Retinal pigment epithelial cell (primary cell): ENCODE results near the gene FBN1.

Experiments used
- DNase-seq: peaks from one replicate; pipeline ENCODE4 v3.0.0-alpha.2; 2010; ENCODE audit warnings: low read depth
- H3K4me3 ChIP-seq: 2 replicates; pipeline ENCODE4 v1.5.1; 2011; ENCODE audit warnings: mild to moderate bottlenecking, low read length, control low read depth, moderate library complexity
- TF ChIP-seq, protein P1 (sequence below): conservative IDR thresholded peaks from 2 replicates; pipeline ENCODE4 v1.5.1; 2011; ENCODE audit warnings: low read depth, low read length, control low read depth, inconsistent platforms

FBN1 gene

DNA sequence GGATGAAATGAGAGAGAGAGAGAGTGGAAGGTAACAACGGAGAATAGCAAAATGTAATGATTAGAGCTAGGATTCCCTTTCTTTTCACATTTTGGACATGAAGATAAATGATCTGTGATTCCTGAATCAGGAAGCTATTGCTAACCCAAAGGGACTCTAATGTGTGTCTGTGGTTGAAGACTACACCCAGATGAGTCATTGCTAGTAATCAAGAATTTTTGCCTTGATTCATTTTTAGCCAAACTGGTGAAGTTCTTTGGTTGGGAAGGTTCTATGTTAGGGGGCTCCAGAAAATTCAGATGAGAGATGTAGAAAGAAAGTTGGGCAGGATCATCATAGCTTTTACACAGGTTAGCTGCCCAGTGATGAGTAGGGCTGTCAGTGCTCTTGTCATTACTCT lies 197.9 kb downstream of the FBN1 start:
- H3K4me3 ChIP-seq, result no peak overlapping the region
- TF ChIP-seq, protein P1, sequence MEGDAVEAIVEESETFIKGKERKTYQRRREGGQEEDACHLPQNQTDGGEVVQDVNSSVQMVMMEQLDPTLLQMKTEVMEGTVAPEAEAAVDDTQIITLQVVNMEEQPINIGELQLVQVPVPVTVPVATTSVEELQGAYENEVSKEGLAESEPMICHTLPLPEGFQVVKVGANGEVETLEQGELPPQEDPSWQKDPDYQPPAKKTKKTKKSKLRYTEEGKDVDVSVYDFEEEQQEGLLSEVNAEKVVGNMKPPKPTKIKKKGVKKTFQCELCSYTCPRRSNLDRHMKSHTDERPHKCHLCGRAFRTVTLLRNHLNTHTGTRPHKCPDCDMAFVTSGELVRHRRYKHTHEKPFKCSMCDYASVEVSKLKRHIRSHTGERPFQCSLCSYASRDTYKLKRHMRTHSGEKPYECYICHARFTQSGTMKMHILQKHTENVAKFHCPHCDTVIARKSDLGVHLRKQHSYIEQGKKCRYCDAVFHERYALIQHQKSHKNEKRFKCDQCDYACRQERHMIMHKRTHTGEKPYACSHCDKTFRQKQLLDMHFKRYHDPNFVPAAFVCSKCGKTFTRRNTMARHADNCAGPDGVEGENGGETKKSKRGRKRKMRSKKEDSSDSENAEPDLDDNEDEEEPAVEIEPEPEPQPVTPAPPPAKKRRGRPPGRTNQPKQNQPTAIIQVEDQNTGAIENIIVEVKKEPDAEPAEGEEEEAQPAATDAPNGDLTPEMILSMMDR, result no peak
- no peak for DNase-seq

- TF ChIP-seq, protein P1, result no peak
- H3K4me3 ChIP-seq, result no peak overlapping the region
- DNase-seq, result no peak
Observed at GRCh38 chr15:48447058-48447457, 198.5 kb downstream of the FBN1 start.

GRCh38 chr15:48442011-48442410 lies 203.5 kb downstream of the FBN1 start:
- TF ChIP-seq, protein P1, result no peak
- H3K4me3 ChIP-seq, result no peak overlapping the region
- no peak for DNase-seq

GRCh38 chr15:48440084-48440483 lies 205.4 kb downstream of the FBN1 start:
- DNase-seq, result no peak
- TF ChIP-seq, protein P1, result no peak

DNA sequence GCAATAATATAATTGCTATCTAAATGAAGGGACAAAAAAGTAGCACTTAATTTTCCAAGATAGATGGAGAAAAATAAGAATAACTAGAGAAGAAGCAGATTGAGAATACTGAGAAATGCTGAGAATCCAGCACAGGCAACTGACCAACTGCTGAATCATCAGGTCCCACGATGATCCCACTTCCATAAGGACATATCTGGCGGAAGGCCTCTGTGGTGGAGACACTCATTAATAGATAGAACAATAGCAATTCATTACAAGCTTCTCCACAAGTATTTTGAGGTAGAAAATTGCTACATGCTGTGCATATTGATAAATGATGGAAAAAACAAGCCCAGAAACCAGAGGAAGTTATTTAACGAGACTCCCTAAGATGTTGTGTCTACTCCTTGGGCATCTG lies 208.3 kb downstream of the FBN1 start:
- TF ChIP-seq, protein P1, result no peak
- DNase-seq, result no peak
- no peak overlapping the region for H3K4me3 ChIP-seq

More at GRCh38 chr15:48440084-48440483, 205.4 kb downstream of the FBN1 start:
- no peak overlapping the region for H3K4me3 ChIP-seq

DNA sequence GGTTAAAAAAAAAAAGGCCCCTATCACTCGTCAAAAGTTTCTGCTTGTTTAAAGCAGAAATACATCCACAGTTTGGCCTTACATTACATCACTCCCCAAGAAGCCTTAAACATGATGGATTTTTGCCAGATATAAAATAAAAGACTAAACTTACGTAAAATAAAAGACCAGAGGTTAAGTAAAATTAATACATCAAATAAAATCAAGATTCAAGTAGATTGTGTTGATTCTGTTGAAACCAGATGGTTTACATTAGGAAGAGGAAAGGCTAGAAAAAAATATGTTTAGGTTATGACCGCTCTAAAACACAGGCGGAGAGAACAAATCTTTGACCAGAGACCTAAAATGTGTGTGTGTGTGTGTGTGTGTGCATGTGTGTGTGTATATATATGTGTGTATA lies 210.2 kb downstream of the FBN1 start:
- no peak overlapping the region for H3K4me3 ChIP-seq
- TF ChIP-seq, protein P1, result no peak
- no peak for DNase-seq

DNA sequence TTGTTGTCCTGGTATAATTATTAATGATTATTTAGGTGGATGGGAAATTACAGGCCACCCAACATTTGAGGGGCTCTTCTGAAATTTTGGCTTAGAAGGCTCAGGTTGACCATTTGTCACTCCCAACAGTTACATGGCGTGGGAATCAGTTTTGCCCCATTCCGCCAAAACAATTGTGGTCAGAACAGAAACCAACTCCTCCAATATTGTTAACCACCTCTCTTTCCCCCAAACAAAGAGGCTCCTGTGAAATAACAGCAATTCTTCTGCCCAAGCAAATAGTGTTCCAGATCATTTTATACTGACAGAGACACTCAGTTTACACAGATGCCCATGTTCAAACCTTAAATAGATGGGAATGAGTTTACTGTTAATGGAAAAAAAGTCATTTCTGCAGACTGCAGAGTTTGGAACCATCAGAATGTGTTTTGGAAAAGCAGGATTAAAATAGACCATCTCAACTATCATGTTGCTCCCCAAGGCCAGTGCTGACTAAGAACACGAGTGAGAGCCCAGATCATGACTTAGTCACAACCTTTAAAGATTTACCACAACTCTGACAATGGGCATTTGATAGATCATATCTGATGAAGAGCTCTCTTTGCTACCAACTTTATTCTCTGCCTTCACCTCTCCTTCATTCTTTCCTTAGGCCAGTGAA lies 212.2 kb downstream of the FBN1 start:
- no peak for DNase-seq
- TF ChIP-seq, protein P1, result no peak
- no peak overlapping the region for H3K4me3 ChIP-seq
